Measurements from ENCODE around the gene RBM28. TPM values are rescaled to one million over a fixed set of nuclear protein-coding genes. Genes with fewer than 3 reads are reported as not detected.
A peak's percentile ranks its signal among the peaks of the same experiment; 100 is the strongest.

The RBM28 gene, protein sequence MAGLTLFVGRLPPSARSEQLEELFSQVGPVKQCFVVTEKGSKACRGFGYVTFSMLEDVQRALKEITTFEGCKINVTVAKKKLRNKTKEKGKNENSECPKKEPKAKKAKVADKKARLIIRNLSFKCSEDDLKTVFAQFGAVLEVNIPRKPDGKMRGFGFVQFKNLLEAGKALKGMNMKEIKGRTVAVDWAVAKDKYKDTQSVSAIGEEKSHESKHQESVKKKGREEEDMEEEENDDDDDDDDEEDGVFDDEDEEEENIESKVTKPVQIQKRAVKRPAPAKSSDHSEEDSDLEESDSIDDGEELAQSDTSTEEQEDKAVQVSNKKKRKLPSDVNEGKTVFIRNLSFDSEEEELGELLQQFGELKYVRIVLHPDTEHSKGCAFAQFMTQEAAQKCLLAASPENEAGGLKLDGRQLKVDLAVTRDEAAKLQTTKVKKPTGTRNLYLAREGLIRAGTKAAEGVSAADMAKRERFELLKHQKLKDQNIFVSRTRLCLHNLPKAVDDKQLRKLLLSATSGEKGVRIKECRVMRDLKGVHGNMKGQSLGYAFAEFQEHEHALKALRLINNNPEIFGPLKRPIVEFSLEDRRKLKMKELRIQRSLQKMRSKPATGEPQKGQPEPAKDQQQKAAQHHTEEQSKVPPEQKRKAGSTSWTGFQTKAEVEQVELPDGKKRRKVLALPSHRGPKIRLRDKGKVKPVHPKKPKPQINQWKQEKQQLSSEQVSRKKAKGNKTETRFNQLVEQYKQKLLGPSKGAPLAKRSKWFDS
- polyA plus RNA-seq (2011; rRNA removed) (14.8 and 16.1 TPM in 2 replicates), polyA minus RNA-seq (2011; rRNA and poly(A)+ RNA removed) (4.9 and 7.5 TPM in 2 replicates)

GRCh38 chr7:128343554-128344430 is at the start of gene RBM28:
Gene RBM28, minus strand, starts transcription at chr7:128343908. Its CDS starts 115 bp downstream, at chr7:128343793.
- CTCF ChIA-PET, result interaction anchor here (0.6 to 8.8 kb wide), 7 partner anchors 11 to 84 kb away, joined by 3 to 422 read pairs (median 5); no protein-coding TSS in a partner anchor
- POLR2A ChIA-PET, result interaction anchor here (0.6 kb wide), 1 partner anchor 80 kb away, joined by 5 read pairs; no protein-coding TSS in a partner anchor
- TF ChIP-seq, protein P1, sequence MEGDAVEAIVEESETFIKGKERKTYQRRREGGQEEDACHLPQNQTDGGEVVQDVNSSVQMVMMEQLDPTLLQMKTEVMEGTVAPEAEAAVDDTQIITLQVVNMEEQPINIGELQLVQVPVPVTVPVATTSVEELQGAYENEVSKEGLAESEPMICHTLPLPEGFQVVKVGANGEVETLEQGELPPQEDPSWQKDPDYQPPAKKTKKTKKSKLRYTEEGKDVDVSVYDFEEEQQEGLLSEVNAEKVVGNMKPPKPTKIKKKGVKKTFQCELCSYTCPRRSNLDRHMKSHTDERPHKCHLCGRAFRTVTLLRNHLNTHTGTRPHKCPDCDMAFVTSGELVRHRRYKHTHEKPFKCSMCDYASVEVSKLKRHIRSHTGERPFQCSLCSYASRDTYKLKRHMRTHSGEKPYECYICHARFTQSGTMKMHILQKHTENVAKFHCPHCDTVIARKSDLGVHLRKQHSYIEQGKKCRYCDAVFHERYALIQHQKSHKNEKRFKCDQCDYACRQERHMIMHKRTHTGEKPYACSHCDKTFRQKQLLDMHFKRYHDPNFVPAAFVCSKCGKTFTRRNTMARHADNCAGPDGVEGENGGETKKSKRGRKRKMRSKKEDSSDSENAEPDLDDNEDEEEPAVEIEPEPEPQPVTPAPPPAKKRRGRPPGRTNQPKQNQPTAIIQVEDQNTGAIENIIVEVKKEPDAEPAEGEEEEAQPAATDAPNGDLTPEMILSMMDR (IDR thresholded peaks at IDR 0.05; ENCODE audit: insufficient read depth, low read depth, low read length), result no peak
- peak within 1 kb of the TSS; percentile 94 for H3K4me3 ChIP-seq (ENCODE audit: low read depth, low read length)
- peaks cover 2% of the 10 kb centered on the region; the same call in 1 of the 2 replicates for H3K36me3 ChIP-seq (ENCODE audit: control insufficient read depth, insufficient read depth, low read length)
- DNase-seq (ENCODE audit: low read depth), result peak; percentile 44
- peaks cover 8% of the 10 kb centered on the region for H3K27me3 ChIP-seq (ENCODE audit: control insufficient read depth, insufficient read depth, low read length)

- Histone ChIP-seq H3K4me3 (ENCODE audit: low read depth, low read length) (no peak overlapping the region), H3K36me3 (ENCODE audit: control insufficient read depth, insufficient read depth, low read length) (peaks cover 36% of the 10 kb centered on the region), H3K27me3 (ENCODE audit: control insufficient read depth, insufficient read depth, low read length) (peaks cover 8% of the 10 kb centered on the region)
- ChIA-PET POLR2A (no interaction called here), CTCF (interaction anchor here (0.9 to 16.7 kb wide), 2 partner anchors 12 to 45 kb away, joined by 3 to 422 read pairs; partner anchors contain the start of gene RBM28)
- TF ChIP-seq, protein P1 (IDR thresholded peaks at IDR 0.05; ENCODE audit: insufficient read depth, low read depth, low read length), result no peak
- no peak for DNase-seq (ENCODE audit: low read depth)
These were observed 49.0 kb upstream of the RBM28 start for GRCh38 chr7:128392446-128393327.

GRCh38 chr7:128391805-128392204 is 48.1 kb upstream of the RBM28 start:
- TF ChIP-seq, protein P1 (IDR thresholded peaks at IDR 0.05; ENCODE audit: insufficient read depth, low read depth, low read length), result no peak
- Histone ChIP-seq H3K27me3 (ENCODE audit: control insufficient read depth, insufficient read depth, low read length) (peaks cover 8% of the 10 kb centered on the region), H3K36me3 (ENCODE audit: control insufficient read depth, insufficient read depth, low read length) (peaks cover 32% of the 10 kb centered on the region), H3K4me3 (ENCODE audit: low read depth, low read length) (no peak overlapping the region)
- ChIA-PET CTCF (interaction anchor here (0.8 to 16.7 kb wide), 5 partner anchors 7 to 69 kb away, joined by 3 to 422 read pairs (median 12); partner anchors contain the start of gene RBM28), POLR2A (no interaction called here)
- DNase-seq (ENCODE audit: low read depth), result no peak

DNA sequence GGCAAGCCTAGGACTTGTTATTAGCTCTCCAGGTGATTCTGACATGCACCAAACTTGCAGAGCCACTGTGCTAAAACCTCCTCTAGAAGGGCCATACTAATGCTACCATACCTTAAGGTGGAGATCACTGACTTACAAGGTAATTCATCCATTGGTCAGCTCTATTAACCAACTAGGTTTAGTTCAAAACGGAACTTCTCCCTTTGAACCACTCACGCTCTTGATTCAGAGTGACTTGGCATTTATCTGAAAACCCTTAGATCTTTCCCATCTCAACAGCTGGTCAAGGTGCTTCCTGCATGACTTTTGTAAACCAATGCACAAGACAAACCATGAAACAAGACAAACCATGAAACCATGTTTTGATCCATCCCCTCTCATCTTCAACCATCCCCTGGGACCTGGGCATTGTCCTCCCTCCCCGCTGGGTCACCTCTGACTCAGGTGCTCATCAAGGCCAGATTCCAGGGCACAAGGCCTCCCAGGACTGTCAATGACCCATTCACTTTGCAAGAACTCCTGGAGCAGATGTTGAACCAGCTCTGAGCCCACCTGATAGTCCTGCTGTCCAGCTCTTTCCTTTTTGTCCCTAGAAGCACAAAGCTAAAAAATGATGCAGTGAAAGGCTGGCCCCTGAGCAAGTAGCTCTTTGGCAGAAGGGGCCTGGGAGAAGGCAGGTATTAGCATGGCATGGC is 47.3 kb upstream of the RBM28 start:
- H3K27me3 ChIP-seq (ENCODE audit: control insufficient read depth, insufficient read depth, low read length), result peaks cover 8% of the 10 kb centered on the region
- CTCF ChIA-PET, result interaction anchor here (0.8 to 16.7 kb wide), 9 partner anchors 8 to 493 kb away, joined by 3 to 422 read pairs (median 7); partner anchors contain the start of gene RBM28

More for the DNA sequence above, 47.3 kb upstream of the RBM28 start:
- peaks cover 27% of the 10 kb centered on the region for H3K36me3 ChIP-seq (ENCODE audit: control insufficient read depth, insufficient read depth, low read length)
- TF ChIP-seq, protein P1 (IDR thresholded peaks at IDR 0.05; ENCODE audit: insufficient read depth, low read depth, low read length), result no peak
- H3K4me3 ChIP-seq (ENCODE audit: low read depth, low read length), result no peak overlapping the region
- no peak for DNase-seq (ENCODE audit: low read depth)
- POLR2A ChIA-PET, result no interaction called here
